Caki2 (cell line): ENCODE data around the gene METTL1. TPM values are rescaled to one million over a fixed set of nuclear protein-coding genes. Genes with fewer than 3 reads are reported as not detected.
A peak's percentile ranks its signal among the peaks of the same experiment; 100 is the strongest.
"Not testable (repeated sequence)": the region's sequence is repeated elsewhere in the genome, so short reads cannot be mapped to it uniquely, and the experiment has no call there.

Experiments
- DNase-seq: peaks from one replicate; pipeline ENCODE4 v3.0.0-alpha.2; 2015; ENCODE audit warnings: low read depth
- in situ Hi-C: cut with HindIII; loops from 2 replicates; pipeline ENCODE4 v1.10.0; 2016; ENCODE audit warnings: low sequenced_read_pairs, low pct_unique_long_range_greater_than_20kb, mixed read lengths
- total RNA-seq: library from RNA; depleted of rRNA; stranded (reverse); fragments of >200 nt; shearing (Covaris generic); gene quantifications from 2 replicates; pipeline ENCODE4 v1.2.3, GENCODE V29; 2014; ENCODE audit warnings: low replicate concordance

Gene METTL1
- total RNA-seq, 1 experiment from 2014 or later: 30.4 TPM

DNA sequence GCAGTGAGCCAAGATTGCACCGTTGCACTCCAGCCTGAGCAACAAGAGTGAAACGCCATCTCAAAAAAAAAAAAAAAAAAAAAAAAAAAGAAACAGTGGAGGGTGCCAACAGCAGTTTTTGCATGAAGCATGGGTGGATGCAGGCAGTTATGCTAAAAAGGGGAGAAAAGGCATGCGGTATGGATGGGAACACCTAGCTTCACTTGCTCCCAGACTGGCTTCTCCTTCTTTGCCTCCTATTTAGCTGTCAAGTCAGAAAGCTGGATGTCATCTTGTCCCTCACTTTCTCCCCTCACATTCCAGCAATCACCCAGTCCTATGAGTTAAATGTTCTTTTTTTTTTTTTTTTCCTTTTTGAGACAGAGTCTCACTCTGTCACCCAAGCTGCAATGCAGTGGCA lies 3.1 kb upstream of the METTL1 start:
- in situ Hi-C loops: no loop called here
- DNase-seq: no peak

DNA sequence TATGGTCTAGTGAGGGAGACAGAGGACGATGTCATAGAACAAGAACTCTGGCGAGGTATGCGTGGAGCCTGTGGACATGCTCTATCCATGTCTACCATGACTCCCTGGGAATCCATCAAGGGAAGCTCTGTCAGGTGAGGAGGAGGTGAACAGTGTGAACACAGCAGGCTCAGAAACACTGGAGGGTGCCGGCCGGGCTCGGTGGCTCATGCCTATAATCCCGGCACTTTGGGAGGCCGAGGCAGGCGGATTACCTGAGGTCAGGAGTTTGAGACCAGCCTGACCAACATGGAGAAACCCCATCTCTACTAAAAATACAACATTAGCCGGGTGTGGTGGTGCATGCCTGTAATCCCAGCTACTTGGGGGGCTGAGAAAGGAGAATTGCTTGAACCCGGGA lies 2.7 kb upstream of the METTL1 start:
- DNase-seq, in situ Hi-C loops: not testable (repeated sequence)

DNA sequence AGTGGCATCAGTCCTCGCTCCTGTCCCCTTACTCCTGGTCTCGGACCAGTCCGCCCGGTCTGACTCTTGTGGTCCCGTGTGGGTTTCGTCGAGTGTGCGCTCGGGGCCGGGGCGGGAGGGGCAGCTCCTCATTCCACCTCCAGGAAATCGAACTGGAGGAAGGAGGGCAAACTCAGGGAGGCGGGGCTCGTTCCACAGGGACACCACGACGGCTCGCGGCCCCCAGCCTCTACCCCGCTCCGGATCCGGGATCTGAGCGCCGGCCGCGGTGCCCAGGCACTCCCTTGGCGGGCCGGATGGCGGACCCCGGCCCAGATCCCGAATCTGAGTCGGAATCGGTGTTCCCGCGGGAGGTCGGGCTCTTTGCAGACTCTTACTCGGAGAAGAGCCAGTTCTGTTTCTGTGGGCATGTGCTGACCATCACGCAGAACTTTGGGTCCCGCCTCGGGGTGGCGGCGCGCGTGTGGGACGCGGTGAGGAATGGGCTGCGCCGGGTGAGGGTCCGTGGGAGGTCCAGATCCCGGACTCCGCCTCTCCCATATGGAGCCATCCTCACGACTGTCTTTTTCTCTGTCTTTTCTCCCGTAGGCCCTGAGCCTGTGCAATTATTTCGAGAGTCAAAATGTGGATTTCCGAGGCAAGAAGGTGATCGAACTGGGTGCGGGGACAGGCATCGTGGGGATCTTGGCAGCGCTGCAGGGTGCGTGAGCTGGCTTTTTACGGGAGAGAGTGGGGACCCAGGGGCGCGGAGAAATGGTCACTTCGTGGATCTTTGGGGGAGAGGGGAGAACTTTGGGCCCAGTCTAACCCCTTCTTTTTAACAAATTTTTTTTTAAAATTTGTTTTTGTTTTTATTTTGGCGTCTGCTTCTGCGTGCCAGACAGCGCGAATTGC lies 771 bp upstream of the METTL1 start, which contains the start of gene EEF1AKMT3:
EEF1AKMT3 (plus strand) TSS at position 186 of the 894 bp plus-strand sequence; CDS start at position 297, 111 bp downstream.
- in situ Hi-C loops: no loop called here

DNA sequence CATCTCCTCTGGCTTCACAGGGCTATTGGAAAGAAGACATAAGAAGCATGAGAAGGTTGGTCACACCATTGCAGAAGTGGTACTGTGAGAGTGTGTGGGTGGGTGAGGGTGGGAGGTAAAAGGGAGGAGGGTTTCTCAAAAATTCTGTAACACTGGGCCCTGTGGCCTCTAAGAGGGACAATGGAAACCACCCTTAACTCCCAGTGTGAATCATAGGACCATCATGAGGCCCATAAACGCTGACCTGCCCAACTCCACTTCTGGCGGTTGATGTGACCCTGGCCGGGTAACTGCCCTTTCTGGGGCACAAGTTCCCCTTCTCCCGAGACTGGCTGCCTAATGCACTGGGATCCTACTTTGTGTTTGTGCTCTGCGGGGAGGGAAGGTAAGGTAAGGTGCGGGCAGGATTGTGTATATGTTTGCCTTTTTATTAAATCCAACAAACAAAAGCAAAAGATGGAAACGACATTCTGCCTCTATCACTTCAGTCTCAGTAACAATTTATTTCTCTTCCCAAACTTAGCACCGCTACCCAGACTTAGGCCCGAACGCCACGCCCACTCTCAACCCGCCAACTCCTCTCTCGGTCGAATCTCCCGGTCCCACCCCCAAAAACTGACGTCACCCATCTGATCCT lies 551 bp downstream of the METTL1 start:
- in situ Hi-C loops: no loop called here
- DNase-seq: no peak

More for the DNA sequence above, 771 bp upstream of the METTL1 start, which contains the start of gene EEF1AKMT3:
- no peak for DNase-seq

DNA sequence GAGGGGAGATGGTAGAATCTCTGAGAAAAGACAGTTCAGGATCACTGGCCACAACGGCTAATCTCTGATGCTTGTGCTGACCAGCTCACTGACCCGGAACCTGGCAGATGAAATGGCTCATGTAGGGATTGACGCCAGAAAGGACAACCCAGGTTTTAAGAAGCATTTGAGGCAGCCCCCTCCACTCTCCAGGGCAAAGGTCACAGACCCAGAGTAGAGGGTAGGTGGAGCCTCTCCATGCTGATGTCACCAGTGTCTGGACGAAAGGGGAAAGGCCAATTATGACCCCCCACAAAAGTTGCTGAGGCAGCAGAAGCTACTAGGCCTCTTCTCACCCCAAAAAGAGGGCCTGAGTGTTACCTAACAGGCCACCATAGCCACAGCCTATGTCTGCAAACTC lies 1.2 kb downstream of the METTL1 start:
- in situ Hi-C loops: no loop called here
- no peak for DNase-seq

DNA sequence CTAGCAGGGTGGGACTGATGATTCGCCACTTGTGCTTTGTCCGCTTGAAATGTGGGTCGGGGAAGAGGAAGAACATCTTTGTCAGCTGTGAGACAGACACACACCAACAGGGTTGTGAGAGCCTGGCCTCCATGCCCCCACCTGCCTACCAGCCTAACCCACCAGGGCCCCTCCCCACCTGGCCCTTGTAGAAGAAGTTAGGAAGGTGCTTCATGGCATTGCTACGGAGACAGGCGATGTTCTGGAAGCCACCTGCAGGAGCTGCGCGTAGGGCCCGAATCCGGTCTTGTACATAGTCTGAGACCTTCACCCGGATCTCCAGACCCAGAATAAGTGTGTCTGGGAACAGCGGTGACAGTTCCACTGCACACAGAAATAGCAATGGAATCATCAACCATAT lies 2.3 kb downstream of the METTL1 start:
- DNase-seq: no peak
- in situ Hi-C loops: no loop called here

DNA sequence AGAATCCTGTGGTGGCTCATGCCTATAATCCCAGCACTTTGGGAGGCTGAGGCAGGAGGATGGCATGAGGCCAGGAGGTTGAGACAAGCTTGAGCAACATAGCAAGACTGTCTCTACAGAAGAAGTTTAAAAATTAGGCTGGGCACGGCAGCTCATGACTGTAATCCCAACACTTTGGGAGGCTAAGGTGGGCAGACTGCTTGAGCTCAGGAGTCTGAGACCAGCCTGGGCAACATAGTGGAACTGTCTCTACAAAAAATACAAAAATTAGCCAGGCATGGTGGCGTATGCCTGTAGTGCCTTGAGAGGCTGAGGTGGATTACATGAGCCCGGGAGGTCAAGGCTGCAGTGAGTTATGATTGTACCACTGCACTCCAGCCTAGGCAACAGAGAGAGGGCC lies 4.0 kb downstream of the METTL1 start:
- no peak for DNase-seq
- in situ Hi-C loops: no loop called here

DNA sequence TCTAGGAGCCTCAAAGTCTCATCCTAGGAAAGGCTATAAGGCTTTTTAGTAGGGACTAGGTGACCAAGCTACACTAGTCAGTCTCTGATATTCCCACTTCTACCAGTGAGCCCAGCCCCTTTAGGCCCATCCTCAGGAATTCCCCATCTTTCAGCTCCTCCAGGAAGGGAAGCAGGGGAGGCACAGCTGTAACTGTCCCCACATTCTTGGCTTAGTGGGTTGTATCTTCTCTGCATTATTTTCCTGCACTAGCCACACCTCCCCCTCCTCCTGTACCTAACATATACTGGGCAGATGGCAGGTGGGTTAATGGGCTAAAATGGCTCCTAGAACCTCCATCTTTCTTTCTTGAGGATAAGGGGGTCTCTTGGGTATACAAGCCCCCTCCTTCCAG lies 4.6 kb downstream of the METTL1 start:
- in situ Hi-C loops: no loop called here
- DNase-seq: no peak

DNA sequence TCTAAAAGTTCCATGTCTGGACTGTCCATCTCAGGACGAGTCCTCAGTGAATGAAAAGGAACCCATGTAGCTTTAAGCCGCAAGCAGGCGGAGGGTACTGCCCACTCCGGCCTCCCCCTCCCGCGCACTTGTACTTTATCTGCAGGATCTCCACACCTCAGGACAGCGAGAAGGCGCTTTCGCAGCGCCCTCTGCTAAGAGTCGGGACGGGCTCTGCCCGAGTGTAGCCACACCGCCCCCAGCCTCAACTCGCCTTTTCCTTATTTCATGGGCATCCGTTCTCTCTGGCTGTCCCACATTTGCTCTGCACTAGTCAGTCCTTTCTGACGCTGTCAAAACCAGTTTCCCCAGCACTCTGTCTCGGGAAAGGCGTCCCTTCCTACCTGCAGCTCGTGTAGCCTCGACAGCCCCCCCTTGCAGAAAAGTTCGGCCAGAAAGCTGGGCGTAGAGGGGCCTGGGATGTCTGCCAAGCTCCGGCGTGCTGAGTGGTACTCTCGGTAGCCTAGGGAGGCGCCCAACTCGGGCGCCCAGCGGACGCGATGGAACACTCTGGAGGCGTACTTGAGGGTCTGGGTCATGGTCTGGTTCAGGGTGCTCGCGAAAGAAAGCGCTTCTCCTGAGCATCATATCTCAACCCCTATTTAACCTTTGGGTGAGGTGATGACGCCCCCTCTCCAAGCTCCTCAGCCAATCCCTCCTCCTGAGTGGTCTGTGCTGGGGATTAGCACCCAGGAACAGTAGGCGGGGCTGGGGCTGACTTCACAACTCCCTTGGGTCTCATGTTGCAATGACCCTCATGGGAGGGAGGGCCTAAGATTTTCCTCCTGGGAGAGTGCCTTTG lies 5.2 kb downstream of the METTL1 start, which contains the start of gene CYP27B1:
CYP27B1 (minus strand) TSS at position 615 of the 841 bp plus-strand sequence; CDS start at position 578, 37 bp downstream.
- in situ Hi-C loops: no loop called here
- DNase-seq: peak; percentile 58

DNA sequence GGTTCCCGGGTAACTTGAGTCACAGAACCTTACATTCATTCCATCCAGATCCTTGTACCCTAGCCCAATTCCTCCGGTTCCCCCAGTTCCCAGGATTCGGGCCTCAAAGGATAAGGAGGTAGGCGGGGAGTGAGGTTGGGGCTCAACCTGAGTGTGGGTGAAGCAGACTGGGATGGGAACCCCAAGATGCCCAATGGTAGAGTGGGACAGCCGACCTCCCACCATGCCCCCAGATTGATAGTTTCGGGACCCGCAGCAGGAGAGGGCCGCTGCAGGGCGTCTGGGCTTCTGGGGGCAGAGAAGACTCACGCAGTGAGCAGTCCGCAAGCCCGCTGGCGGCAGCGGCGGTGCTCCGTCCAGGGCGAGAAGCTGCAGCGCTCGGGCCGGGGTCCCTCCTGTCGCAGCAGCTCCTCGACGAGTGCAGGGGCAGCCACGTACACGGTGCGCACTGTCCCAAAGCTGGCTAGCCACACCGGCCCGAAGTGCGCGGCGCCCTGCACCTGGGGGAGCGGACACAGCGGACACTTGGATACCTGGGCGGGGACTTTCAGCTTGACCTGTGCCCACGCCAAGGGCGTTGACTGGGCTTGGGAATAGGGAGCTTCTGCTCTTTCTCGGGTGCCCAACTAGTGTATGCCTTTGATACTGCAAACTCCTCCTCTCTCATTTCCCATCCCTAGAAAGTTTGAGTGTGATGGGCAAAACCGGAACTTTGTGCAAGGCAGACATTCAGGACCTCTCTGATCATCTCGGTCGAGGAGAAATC lies 6.0 kb downstream of the METTL1 start:
- in situ Hi-C loops: no loop called here
- no peak for DNase-seq

DNA sequence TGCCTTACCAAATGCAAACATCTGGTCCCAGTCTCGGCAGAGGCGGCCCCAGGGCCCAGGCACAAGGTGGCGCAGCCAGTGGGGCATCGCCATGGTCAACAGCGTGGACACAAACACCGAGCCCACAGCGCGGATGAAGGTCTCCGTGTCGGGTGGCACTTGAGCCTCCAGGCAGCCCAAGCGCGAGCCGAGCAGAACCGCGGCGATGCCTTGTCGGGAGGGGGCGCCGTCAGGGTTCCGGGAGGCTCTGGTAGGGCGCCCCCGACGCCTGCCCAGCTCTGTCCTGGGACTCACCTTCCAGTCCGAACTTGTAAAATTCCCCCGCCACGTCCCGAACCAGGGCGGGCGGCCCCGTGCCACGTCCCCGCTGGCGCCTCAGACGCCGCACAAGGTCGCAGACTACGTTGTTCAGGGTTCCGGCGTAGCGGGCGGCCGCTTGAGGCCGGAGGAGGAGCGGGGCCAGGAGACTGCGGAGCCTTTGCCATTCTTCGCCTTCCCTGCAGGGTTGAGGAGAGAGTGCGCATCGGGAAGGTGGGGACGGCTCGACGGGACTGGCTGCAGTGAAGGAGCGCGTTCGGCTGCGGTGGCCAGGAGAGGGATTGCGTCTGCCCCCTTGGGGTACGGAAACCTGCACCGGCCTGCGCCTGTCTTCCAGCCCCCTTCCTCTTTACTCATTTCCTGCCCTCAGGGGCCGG lies 6.8 kb downstream of the METTL1 start:
- in situ Hi-C loops: no loop called here
- DNase-seq: peak; percentile 45

DNA sequence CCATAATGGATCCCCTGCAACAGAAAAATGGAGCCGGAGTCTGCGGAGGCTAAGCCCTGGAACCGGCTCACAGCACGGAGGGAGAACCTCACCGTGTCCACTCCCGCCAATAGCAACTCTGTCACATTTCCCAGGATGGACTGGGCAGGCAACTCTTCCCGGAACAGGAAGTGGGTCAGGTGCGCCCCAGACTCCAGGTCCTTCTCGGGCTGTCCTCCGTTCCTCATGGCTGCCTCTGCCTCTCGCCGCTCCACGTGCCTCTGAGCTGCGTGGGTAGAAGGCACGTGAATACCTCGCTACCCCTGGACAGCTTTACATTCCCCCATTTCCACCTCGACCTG lies 7.3 kb downstream of the METTL1 start:
- no peak for DNase-seq
- in situ Hi-C loops: no loop called here

DNA sequence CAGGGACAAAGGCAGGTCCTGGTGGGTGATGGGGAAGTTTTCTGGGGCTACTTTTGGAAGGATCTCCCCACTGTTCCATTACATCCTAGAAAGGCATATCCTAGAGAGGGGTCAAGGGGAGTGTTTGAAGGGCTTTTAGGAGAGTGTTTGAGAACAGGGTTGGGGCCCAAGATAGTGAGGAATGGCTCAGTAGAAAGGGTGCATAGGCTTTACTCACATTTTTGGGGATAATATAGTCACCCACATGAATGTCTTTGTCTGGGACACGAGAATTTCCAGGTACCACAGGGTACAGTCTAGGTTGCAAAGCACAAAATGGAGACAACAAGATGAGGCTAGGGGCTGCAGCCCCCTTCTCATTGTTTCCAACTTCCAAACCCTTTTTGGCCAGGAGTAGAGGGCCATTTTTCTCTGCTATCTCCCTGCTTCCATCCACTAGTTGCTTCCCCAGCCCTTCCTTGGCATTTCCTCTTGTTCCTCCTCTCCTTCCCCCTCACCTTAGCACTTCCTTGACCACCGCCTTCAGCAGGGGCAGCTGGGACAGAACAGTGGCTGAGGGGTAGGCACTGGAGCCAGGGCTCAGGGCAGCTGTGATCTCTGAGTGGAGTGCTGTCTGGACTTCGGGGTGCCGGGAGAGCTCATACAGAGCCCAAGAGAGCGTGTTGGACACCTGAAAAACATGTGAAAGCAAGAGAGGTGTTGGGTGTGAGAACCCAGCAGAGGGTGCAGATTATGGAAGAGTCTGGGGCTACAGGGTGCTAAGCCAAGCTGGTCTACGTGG lies 7.8 kb downstream of the METTL1 start:
- in situ Hi-C loops: no loop called here
- no peak for DNase-seq

DNA sequence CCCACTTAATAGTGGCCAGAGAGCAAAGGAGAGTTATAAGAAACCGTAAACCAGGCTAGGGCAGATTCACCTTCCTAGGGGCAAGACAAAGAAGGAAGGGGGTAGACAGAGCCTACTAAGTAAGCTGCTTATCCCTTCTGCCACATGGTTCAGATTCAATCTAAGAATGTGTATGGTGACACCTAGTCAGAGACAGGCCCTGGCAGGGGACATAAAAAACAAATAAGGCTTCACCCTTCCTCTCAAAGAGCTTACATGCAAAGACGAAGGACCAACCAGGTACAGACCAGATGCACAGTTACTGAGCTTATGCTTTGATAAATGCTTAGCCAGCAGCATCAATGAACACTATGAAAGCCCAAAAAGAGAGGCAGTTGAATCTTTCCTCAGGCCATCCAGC lies 9.4 kb downstream of the METTL1 start:
- in situ Hi-C loops: no loop called here
- DNase-seq: no peak

DNA sequence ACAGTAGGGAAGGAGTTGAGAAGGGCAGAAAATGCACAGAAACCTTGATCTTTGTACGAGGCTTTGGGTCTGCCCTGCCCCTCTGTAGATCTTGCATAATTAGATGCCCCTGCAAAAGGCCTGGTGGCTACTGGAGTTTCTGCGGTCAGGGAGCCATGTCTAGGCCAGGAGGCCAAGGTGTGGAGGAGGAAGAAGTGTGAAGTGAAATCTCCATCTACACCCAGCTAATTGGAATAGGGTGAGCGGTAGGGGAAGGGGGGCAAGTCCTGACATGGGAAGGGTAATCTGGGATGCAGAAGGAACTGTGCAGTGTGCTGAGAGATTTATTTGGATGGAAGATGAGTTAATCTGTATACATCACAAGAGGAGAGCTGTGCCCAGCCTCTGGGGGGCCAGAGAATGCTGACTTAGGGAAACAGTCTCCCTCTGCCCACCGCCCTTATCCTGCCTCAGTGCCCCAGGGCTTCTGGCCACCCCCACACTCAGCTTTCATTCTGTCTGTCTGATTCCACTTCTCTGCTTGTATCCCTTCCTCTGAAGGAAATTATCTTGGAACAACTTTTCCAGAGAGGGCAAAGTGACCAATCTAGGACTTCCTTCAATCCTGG lies 10.4 kb downstream of the METTL1 start:
- in situ Hi-C loops: no loop called here
- DNase-seq: no peak

DNA sequence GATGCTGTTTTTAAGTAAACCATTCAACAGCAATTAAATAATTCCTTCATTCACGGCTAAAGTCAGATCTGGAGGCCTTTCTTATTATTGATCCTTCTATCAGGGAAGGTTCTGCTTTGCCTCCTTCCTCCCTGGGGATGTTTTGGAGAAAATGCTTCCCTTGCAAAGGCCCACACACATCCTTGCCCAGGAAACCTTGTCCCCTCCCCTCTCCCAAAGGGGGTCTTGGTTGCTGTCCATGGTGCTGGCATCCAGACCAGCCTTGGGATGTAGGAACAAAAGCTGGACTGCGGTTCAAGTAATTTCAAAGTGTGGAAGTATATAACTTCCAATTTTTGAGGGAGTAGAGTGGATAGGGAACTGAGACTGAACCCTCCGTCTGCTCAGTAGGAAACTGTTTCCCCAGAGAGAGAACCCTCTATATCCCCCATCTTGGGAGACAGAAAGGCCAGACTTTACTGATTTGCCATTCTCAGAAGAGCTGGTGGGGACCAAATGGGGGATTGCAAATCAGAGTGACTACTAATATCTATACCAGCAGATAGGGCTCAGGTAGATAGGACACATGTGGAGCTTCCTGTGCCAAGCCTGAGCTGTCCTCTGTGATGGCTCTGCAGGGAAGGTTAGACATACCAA lies 11.4 kb downstream of the METTL1 start:
- in situ Hi-C loops: no loop called here
- DNase-seq: no peak
